Measurements from ENCODE around the gene PSMD13.

GRCh38 chr11:202490-202889 is 34.3 kb upstream of the PSMD13 start:
- TF ChIP-seq, protein P1, sequence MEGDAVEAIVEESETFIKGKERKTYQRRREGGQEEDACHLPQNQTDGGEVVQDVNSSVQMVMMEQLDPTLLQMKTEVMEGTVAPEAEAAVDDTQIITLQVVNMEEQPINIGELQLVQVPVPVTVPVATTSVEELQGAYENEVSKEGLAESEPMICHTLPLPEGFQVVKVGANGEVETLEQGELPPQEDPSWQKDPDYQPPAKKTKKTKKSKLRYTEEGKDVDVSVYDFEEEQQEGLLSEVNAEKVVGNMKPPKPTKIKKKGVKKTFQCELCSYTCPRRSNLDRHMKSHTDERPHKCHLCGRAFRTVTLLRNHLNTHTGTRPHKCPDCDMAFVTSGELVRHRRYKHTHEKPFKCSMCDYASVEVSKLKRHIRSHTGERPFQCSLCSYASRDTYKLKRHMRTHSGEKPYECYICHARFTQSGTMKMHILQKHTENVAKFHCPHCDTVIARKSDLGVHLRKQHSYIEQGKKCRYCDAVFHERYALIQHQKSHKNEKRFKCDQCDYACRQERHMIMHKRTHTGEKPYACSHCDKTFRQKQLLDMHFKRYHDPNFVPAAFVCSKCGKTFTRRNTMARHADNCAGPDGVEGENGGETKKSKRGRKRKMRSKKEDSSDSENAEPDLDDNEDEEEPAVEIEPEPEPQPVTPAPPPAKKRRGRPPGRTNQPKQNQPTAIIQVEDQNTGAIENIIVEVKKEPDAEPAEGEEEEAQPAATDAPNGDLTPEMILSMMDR (IDR thresholded peaks at IDR 0.05): no peak
- TF ChIP-seq EP300 (IDR thresholded peaks at IDR 0.05): no peak
- TF ChIP-seq POLR2A (IDR thresholded peaks at IDR 0.05): no peak
- no peak for TF ChIP-seq POLR2AphosphoS5 (IDR thresholded peaks at IDR 0.05)
